SW 1271 (cell line): ENCODE measurements around the gene CREB5.

Experiments
- DNase-seq, 2 experiments: peaks; one replicate each; lab custom pipeline; 2025; lab: John Stamatoyannopoulos, UW

Gene CREB5

GRCh38 chr7:28646376-28647075 lies 234.2 kb downstream of the CREB5 start:
- no peak for DNase-seq

GRCh38 chr7:28647076-28647421 lies 234.7 kb downstream of the CREB5 start:
- no peak for DNase-seq

- no peak for DNase-seq
Observed at GRCh38 chr7:28649189-28649588, 236.9 kb downstream of the CREB5 start.

GRCh38 chr7:28649811-28650210 lies 237.5 kb downstream of the CREB5 start:
- no peak for DNase-seq

GRCh38 chr7:28654110-28654509 lies 241.8 kb downstream of the CREB5 start:
- DNase-seq = no peak

GRCh38 chr7:28656529-28656928 lies 244.2 kb downstream of the CREB5 start:
- no peak for DNase-seq

- DNase-seq = no peak
Observed at GRCh38 chr7:28658381-28658780, 246.1 kb downstream of the CREB5 start.

- DNase-seq = no peak
Observed at GRCh38 chr7:28660132-28660531, 247.8 kb downstream of the CREB5 start.

- DNase-seq = no peak
Observed at GRCh38 chr7:28661826-28662595, 249.7 kb downstream of the CREB5 start.

- no peak for DNase-seq
Observed at GRCh38 chr7:28666154-28666553, 253.8 kb downstream of the CREB5 start.

- DNase-seq = no peak
Observed at GRCh38 chr7:28668085-28668484, 255.8 kb downstream of the CREB5 start.

GRCh38 chr7:28669330-28669729 lies 257.0 kb downstream of the CREB5 start:
- no peak for DNase-seq

GRCh38 chr7:28671526-28671925 lies 259.2 kb downstream of the CREB5 start:
- DNase-seq = no peak

GRCh38 chr7:28672397-28672797 lies 260.1 kb downstream of the CREB5 start:
- DNase-seq = no peak

GRCh38 chr7:28674359-28674782 lies 262.1 kb downstream of the CREB5 start:
- DNase-seq = no peak

- DNase-seq = no peak
Observed at GRCh38 chr7:28675429-28675828, 263.1 kb downstream of the CREB5 start.

- DNase-seq = no peak
Observed at GRCh38 chr7:28677668-28678067, 265.4 kb downstream of the CREB5 start.

- no peak for DNase-seq
Observed at GRCh38 chr7:28678431-28678965, 266.2 kb downstream of the CREB5 start.

- DNase-seq = no peak
Observed at GRCh38 chr7:28681693-28682310, 269.5 kb downstream of the CREB5 start.

- DNase-seq = no peak
Observed at GRCh38 chr7:28682801-28683200, 270.5 kb downstream of the CREB5 start.

- no peak for DNase-seq
Observed at GRCh38 chr7:28684650-28685241, 272.4 kb downstream of the CREB5 start.

- DNase-seq = no peak
Observed at GRCh38 chr7:28685242-28685643, 272.9 kb downstream of the CREB5 start.
